Measurements from ENCODE around the gene PRMT2. TPM values are rescaled to one million over a fixed set of nuclear protein-coding genes. Genes with fewer than 3 reads are reported as not detected.
A peak's percentile ranks its signal among the peaks of the same experiment; 100 is the strongest.

PRMT2 gene
- total and polyA plus RNA-seq, 2 experiments from 2014 or later, result 51.9 to 56.9 TPM

DNA sequence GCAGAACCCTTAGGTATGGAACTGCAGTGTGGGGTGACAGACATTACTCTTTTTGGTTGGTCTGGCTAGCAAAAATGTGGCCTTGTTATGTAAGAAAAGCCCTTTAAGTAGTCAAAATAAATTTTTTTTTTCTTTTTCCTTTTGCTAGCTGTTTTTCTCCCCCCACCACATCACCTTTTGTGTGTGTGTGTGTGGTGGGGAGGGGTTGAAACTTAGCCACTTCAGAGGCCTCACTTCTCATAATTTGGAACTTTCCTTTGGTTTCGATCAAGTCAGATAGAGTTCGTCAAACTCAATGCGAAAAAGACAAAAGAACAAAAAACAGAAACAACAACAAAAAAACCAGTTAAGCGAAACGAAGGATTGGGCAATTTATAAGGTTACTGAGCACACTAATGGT, 1.9 kb upstream of the PRMT2 start:
- H3K79me2 ChIP-seq (replicated peaks; ENCODE audit: insufficient read depth), result peaks cover 24% of the 10 kb centered on the region
- TF ChIP-seq EZH2phosphoT487 (IDR thresholded peaks at IDR 0.05; ENCODE audit: unreplicated experiment) (no peak), EZH2 (IDR thresholded peaks at IDR 0.05; ENCODE audit: low read depth, unreplicated experiment) (no peak), NANOG (IDR thresholded peaks at IDR 0.05; ENCODE audit: borderline replicate concordance) (no peak), ETS1 (IDR thresholded peaks at IDR 0.05) (no peak), JUNB (IDR thresholded peaks at IDR 0.05; ENCODE audit: unreplicated experiment) (no peak), ZNF331 (CRISPR knock-in tag; IDR thresholded peaks at IDR 0.05; ENCODE audit: low read depth) (no peak), ZNF114 (CRISPR knock-in tag; IDR thresholded peaks at IDR 0.05) (no peak), CREB1 (CRISPR knock-in tag; IDR thresholded peaks at IDR 0.05; ENCODE audit: low read depth) (no peak), POLR2AphosphoS5 (IDR thresholded peaks at IDR 0.05; ENCODE audit: low read depth) (no peak), STAT1 (IDR thresholded peaks at IDR 0.05; ENCODE audit: unreplicated experiment) (no peak), REST (IDR thresholded peaks at IDR 0.05; ENCODE audit: unreplicated experiment) (no peak)
- TF ChIP-seq, protein P1, sequence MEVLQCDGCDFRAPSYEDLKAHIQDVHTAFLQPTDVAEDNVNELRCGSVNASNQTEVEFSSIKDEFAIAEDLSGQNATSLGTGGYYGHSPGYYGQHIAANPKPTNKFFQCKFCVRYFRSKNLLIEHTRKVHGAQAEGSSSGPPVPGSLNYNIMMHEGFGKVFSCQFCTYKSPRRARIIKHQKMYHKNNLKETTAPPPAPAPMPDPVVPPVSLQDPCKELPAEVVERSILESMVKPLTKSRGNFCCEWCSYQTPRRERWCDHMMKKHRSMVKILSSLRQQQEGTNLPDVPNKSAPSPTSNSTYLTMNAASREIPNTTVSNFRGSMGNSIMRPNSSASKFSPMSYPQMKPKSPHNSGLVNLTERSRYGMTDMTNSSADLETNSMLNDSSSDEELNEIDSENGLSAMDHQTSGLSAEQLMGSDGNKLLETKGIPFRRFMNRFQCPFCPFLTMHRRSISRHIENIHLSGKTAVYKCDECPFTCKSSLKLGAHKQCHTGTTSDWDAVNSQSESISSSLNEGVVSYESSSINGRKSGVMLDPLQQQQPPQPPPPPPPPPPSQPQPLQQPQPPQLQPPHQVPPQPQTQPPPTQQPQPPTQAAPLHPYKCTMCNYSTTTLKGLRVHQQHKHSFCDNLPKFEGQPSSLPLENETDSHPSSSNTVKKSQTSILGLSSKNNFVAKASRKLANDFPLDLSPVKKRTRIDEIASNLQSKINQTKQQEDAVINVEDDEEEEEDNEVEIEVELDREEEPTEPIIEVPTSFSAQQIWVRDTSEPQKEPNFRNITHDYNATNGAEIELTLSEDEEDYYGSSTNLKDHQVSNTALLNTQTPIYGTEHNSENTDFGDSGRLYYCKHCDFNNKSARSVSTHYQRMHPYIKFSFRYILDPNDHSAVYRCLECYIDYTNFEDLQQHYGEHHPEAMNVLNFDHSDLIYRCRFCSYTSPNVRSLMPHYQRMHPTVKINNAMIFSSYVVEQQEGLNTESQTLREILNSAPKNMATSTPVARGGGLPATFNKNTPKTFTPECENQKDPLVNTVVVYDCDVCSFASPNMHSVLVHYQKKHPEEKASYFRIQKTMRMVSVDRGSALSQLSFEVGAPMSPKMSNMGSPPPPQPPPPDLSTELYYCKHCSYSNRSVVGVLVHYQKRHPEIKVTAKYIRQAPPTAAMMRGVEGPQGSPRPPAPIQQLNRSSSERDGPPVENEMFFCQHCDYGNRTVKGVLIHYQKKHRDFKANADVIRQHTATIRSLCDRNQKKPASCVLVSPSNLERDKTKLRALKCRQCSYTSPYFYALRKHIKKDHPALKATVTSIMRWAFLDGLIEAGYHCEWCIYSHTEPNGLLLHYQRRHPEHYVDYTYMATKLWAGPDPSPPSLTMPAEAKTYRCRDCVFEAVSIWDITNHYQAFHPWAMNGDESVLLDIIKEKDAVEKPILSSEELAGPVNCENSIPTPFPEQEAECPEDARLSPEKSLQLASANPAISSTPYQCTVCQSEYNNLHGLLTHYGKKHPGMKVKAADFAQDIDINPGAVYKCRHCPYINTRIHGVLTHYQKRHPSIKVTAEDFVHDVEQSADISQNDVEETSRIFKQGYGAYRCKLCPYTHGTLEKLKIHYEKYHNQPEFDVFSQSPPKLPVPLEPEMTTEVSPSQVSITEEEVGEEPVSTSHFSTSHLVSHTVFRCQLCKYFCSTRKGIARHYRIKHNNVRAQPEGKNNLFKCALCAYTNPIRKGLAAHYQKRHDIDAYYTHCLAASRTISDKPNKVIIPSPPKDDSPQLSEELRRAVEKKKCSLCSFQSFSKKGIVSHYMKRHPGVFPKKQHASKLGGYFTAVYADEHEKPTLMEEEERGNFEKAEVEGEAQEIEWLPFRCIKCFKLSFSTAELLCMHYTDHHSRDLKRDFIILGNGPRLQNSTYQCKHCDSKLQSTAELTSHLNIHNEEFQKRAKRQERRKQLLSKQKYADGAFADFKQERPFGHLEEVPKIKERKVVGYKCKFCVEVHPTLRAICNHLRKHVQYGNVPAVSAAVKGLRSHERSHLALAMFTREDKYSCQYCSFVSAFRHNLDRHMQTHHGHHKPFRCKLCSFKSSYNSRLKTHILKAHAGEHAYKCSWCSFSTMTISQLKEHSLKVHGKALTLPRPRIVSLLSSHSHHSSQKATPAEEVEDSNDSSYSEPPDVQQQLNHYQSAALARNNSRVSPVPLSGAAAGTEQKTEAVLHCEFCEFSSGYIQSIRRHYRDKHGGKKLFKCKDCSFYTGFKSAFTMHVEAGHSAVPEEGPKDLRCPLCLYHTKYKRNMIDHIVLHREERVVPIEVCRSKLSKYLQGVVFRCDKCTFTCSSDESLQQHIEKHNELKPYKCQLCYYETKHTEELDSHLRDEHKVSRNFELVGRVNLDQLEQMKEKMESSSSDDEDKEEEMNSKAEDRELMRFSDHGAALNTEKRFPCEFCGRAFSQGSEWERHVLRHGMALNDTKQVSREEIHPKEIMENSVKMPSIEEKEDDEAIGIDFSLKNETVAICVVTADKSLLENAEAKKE (CRISPR knock-in tag; IDR thresholded peaks at IDR 0.05), result no peak
- TF ChIP-seq, protein P2, sequence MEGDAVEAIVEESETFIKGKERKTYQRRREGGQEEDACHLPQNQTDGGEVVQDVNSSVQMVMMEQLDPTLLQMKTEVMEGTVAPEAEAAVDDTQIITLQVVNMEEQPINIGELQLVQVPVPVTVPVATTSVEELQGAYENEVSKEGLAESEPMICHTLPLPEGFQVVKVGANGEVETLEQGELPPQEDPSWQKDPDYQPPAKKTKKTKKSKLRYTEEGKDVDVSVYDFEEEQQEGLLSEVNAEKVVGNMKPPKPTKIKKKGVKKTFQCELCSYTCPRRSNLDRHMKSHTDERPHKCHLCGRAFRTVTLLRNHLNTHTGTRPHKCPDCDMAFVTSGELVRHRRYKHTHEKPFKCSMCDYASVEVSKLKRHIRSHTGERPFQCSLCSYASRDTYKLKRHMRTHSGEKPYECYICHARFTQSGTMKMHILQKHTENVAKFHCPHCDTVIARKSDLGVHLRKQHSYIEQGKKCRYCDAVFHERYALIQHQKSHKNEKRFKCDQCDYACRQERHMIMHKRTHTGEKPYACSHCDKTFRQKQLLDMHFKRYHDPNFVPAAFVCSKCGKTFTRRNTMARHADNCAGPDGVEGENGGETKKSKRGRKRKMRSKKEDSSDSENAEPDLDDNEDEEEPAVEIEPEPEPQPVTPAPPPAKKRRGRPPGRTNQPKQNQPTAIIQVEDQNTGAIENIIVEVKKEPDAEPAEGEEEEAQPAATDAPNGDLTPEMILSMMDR (conservative IDR thresholded peaks at IDR 0.05; ENCODE audit: low read depth in 2 of 2), result no peak
- no peak for ATAC-seq
- Mint-ChIP-seq H3K4me1 (peaks cover 25% of the 10 kb centered on the region), H3K9me3 (no peaks in the 10 kb centered on the region), H3K27me3 (ENCODE audit: insufficient read depth, low read depth, poor library complexity) (peaks cover 10% of the 10 kb centered on the region), H3K36me3 (ENCODE audit: low read depth) (peaks cover 4% of the 10 kb centered on the region; the same call in 1 of the 3 replicates), H3K4me3 (peak overlapping the region; percentile 16; the same call in 1 of the 3 replicates), H3K27ac (peak overlapping the region; percentile 41)
- no peak for DNase-seq (ENCODE audit: low spot score)
- no peaks in the 10 kb centered on the region for H3K9me2 ChIP-seq (ENCODE audit: insufficient read depth)
- H3K4me2 ChIP-seq, result peak overlapping the region; percentile 79; the same call in 1 of the 2 replicates
- peak overlapping the region; percentile 92 for H2AFZ ChIP-seq
- no peaks in the 10 kb centered on the region for H3K36me3 ChIP-seq (ENCODE audit: insufficient read depth)
- no peak overlapping the region for H3K4me3 ChIP-seq
- no peaks in the 10 kb centered on the region for H3F3A ChIP-seq (replicated peaks; ENCODE audit: low read depth)
- no peaks in the 10 kb centered on the region for H3K27me3 ChIP-seq (ENCODE audit: insufficient read depth)
- H3K27ac ChIP-seq (ENCODE audit: low read depth), result peak overlapping the region; percentile 96
- H3K4me1 ChIP-seq (ENCODE audit: insufficient read depth), result peaks cover 27% of the 10 kb centered on the region
- peaks cover 6% of the 10 kb centered on the region for H4K20me1 ChIP-seq (replicated peaks; ENCODE audit: insufficient read depth)

Measured in GM23338 (cell line).